ENCODE data around the gene ATL2. TPM values are rescaled to one million over a fixed set of nuclear protein-coding genes. Genes with fewer than 3 reads are reported as not detected.

Gene ATL2
- polyA plus RNA-seq, 3 donors, result 7.8 to 28.3 (median 10.8) TPM

GRCh38 chr2:38409156-38410102, 32.4 kb upstream of the ATL2 start:
- no peaks in the 10 kb centered on the region for H3K27me3 ChIP-seq (ENCODE audit: control insufficient read depth in 2 of 2, insufficient read depth in 2 of 2, low read length in 2 of 2)
- H2AFZ ChIP-seq (ENCODE audit: insufficient read depth, low read depth, low read length, poor library complexity, severe bottlenecking), result no peak overlapping the region
- Mint-ChIP-seq H3K4me3 (no peak overlapping the region), H3K36me3 (no peaks in the 10 kb centered on the region), H3K27me3 (ENCODE audit: low read depth in 3 of 3) (peaks cover 0 to 2% (median 0%) of the 10 kb centered on the region in 3 donors), H3K9me3 (peaks cover 21 to 40% (median 34%) of the 10 kb centered on the region in 7 donors), H3K27ac (no peak overlapping the region), H3K4me1 (peaks cover 4% of the 10 kb centered on the region)
- H3K27ac ChIP-seq (ENCODE audit: low read depth in 1 of 2, low read length in 2 of 2), result no peak overlapping the region
- H4K20me1 ChIP-seq (ENCODE audit: insufficient read depth, low read length), result no peaks in the 10 kb centered on the region
- no peak overlapping the region for H3K4me2 ChIP-seq (replicated peaks; ENCODE audit: extremely low read depth, low read length, poor library complexity, severe bottlenecking)
- peaks cover 16 to 22% of the 10 kb centered on the region in 2 donors for H3K9me3 ChIP-seq (replicated peaks in 1 of 2; ENCODE audit: control insufficient read depth in 1 of 2, insufficient read depth in 1 of 2, low read length in 2 of 2)
- WGBS (ENCODE audit: insufficient coverage), result 43% methylated on average over 2 of the region's 2 CpGs
- intact Hi-C loops (cut with micrococcal nuclease), result no loop called here
- no peak overlapping the region for H3K9ac ChIP-seq (ENCODE audit: insufficient read depth, low read length, poor library complexity, severe bottlenecking)
- no peak overlapping the region for H3K4me3 ChIP-seq (replicated peaks in 1 of 3; ENCODE audit: low read depth in 2 of 3, low read length in 3 of 3)
- no peak for TF ChIP-seq CTCF (IDR thresholded peaks at IDR 0.05)
- H3K79me2 ChIP-seq (ENCODE audit: insufficient read depth, low read length), result no peaks in the 10 kb centered on the region
- no peaks in the 10 kb centered on the region for H3K4me1 ChIP-seq (ENCODE audit: control insufficient read depth in 1 of 2, insufficient read depth in 2 of 2, low read length in 2 of 2)
- DNase-seq, result no peak
- H3K36me3 ChIP-seq (replicated peaks in 1 of 2; ENCODE audit: control insufficient read depth in 1 of 2, insufficient read depth in 2 of 2, low read length in 2 of 2), result no peaks in the 10 kb centered on the region

- Mint-ChIP-seq H3K4me3 (no peak overlapping the region), H3K27me3 (ENCODE audit: low read depth in 3 of 3) (peaks cover 0 to 2% (median 2%) of the 10 kb centered on the region in 3 donors), H3K4me1 (peaks cover 4% of the 10 kb centered on the region), H3K36me3 (no peaks in the 10 kb centered on the region), H3K27ac (no peak overlapping the region), H3K9me3 (peaks cover 8 to 25% (median 22%) of the 10 kb centered on the region in 7 donors)
- Histone ChIP-seq H3K27me3 (ENCODE audit: control insufficient read depth in 2 of 2, insufficient read depth in 2 of 2, low read length in 2 of 2) (no peaks in the 10 kb centered on the region), H3K4me1 (ENCODE audit: control insufficient read depth in 1 of 2, insufficient read depth in 2 of 2, low read length in 2 of 2) (no peaks in the 10 kb centered on the region), H3K36me3 (replicated peaks in 1 of 2; ENCODE audit: control insufficient read depth in 1 of 2, insufficient read depth in 2 of 2, low read length in 2 of 2) (no peaks in the 10 kb centered on the region), H3K9ac (ENCODE audit: insufficient read depth, low read length, poor library complexity, severe bottlenecking) (no peak overlapping the region), H3K9me3 (replicated peaks in 1 of 2; ENCODE audit: control insufficient read depth in 1 of 2, insufficient read depth in 1 of 2, low read length in 2 of 2) (peaks cover 3 to 6% of the 10 kb centered on the region in 2 donors), H2AFZ (ENCODE audit: insufficient read depth, low read depth, low read length, poor library complexity, severe bottlenecking) (no peak overlapping the region), H3K4me3 (replicated peaks in 1 of 3; ENCODE audit: low read depth in 2 of 3, low read length in 3 of 3) (no peak overlapping the region), H3K4me2 (replicated peaks; ENCODE audit: extremely low read depth, low read length, poor library complexity, severe bottlenecking) (no peak overlapping the region), H4K20me1 (ENCODE audit: insufficient read depth, low read length) (no peaks in the 10 kb centered on the region), H3K27ac (ENCODE audit: low read depth in 1 of 2, low read length in 2 of 2) (no peak overlapping the region), H3K79me2 (ENCODE audit: insufficient read depth, low read length) (no peaks in the 10 kb centered on the region)
- TF ChIP-seq CTCF (IDR thresholded peaks at IDR 0.05), result no peak
- no peak for DNase-seq
- 85% methylated on average over 2 of the region's 4 CpGs for WGBS (ENCODE audit: insufficient coverage)
- intact Hi-C loops (cut with micrococcal nuclease), result no loop called here
Observed at GRCh38 chr2:38407111-38407682, 30.1 kb upstream of the ATL2 start.
